WTC11 (cell line): Measurements from ENCODE around the gene TWF2. TPM values are rescaled to one million over a fixed set of nuclear protein-coding genes. Genes with fewer than 3 reads are reported as not detected.

ENCODE experiments used
- ATAC-seq: fragments of 200-7000 bp; cut with Tn5 transposase; 2 replicates; pipeline ENCODE4 v1.10.0; 2021; ENCODE audit warnings: mild to moderate bottlenecking, moderate library complexity
- CTCF ChIA-PET: fragments of 300-600 bp; sonication (Branson Sonifier 250); formaldehyde crosslinking; loops from one replicate; lab custom pipeline; 2021; ENCODE audit warnings: antibody characterized with exemption; lab: Charles Lee
- POLR2A ChIA-PET: fragments of 350-600 bp; sonication (Branson Sonifier 250); formaldehyde crosslinking; loops from one replicate; lab custom pipeline; 2021; ENCODE audit warnings: antibody characterized with exemption; lab: Charles Lee
- DNase-seq: peaks from one replicate; pipeline ENCODE4 v3.0.0; 2021; ENCODE audit warnings: low spot score
- H3K27ac Mint-ChIP-seq: 2 replicates; pipeline ENCODE4 v1.8.0; 2021; ENCODE audit warnings: mixed read lengths
- H3K27me3 Mint-ChIP-seq: 2 replicates; pipeline ENCODE4 v1.8.0; 2021; ENCODE audit warnings: low read depth, mild to moderate bottlenecking, moderate library complexity, mixed read lengths
- H3K36me3 Mint-ChIP-seq: 2 replicates; pipeline ENCODE4 v1.8.0; 2021; ENCODE audit warnings: mixed read lengths
- H3K4me1 Mint-ChIP-seq: 2 replicates; pipeline ENCODE4 v1.8.0; 2022; ENCODE audit warnings: mixed read lengths
- H3K4me3 Mint-ChIP-seq: 2 replicates; pipeline ENCODE4 v1.8.0; 2021; ENCODE audit warnings: mild to moderate bottlenecking, moderate library complexity, mixed read lengths
- H3K9me3 Mint-ChIP-seq: 2 replicates; pipeline ENCODE4 v1.8.0; 2021; ENCODE audit warnings: mixed read lengths
- ARID4B ChIP-seq: sonication (generic); formaldehyde crosslinking; IDR thresholded peaks from 2 replicates; pipeline ENCODE4 v1.8.0; 2023; ENCODE audit warnings: missing genetic modification reagents, mild to moderate bottlenecking, borderline replicate concordance
- CREB1 ChIP-seq: sonication (generic); formaldehyde crosslinking; IDR thresholded peaks from 2 replicates; pipeline ENCODE4 v1.8.0; 2023; ENCODE audit warnings: mild to moderate bottlenecking, missing genetic modification reagents
- E2F1 ChIP-seq: sonication (generic); formaldehyde crosslinking; IDR thresholded peaks from 2 replicates; pipeline ENCODE4 v1.8.0; 2022; ENCODE audit warnings: mild to moderate bottlenecking, missing genetic modification reagents
- E2F4 ChIP-seq: sonication (generic); formaldehyde crosslinking; IDR thresholded peaks from 2 replicates; pipeline ENCODE4 v1.8.1; 2022; ENCODE audit warnings: low read depth, mild to moderate bottlenecking, moderate library complexity, missing genetic modification reagents, borderline replicate concordance
- EMX1 ChIP-seq: fragments of 250-450 bp; sonication (Bioruptor Pico); IDR thresholded peaks from 2 replicates; pipeline ENCODE4 v1.8.0; 2021; ENCODE audit warnings: mild to moderate bottlenecking
- FOXP4 ChIP-seq: sonication (generic); formaldehyde crosslinking; IDR thresholded peaks from 2 replicates; pipeline ENCODE4 v1.8.0; 2022; ENCODE audit warnings: mild to moderate bottlenecking, missing genetic modification reagents
- GABPB1 ChIP-seq: sonication (generic); formaldehyde crosslinking; IDR thresholded peaks from 2 replicates; pipeline ENCODE4 v1.8.1; 2023; ENCODE audit warnings: mild to moderate bottlenecking, missing genetic modification reagents
- HMGA2 ChIP-seq: fragments of 250-450 bp; sonication (Bioruptor Pico); IDR thresholded peaks from 2 replicates; pipeline ENCODE4 v1.4.0; 2021; ENCODE audit warnings: mild to moderate bottlenecking, moderate library complexity
- RELA ChIP-seq: sonication (generic); formaldehyde crosslinking; IDR thresholded peaks from 2 replicates; pipeline ENCODE4 v1.8.1; 2022; ENCODE audit warnings: missing genetic modification reagents, mild to moderate bottlenecking, borderline replicate concordance
- SP1 ChIP-seq: sonication (generic); formaldehyde crosslinking; conservative IDR thresholded peaks from 2 replicates; pipeline ENCODE4 v1.8.1; 2022; ENCODE audit warnings: missing genetic modification reagents
- TCF7 ChIP-seq: sonication (generic); formaldehyde crosslinking; IDR thresholded peaks from 2 replicates; pipeline ENCODE4 v1.8.0; 2022; ENCODE audit warnings: mild to moderate bottlenecking, low read depth, missing genetic modification reagents, moderate library complexity
- TEAD4 ChIP-seq: sonication (generic); formaldehyde crosslinking; IDR thresholded peaks from 2 replicates; pipeline ENCODE4 v1.8.0; 2022; ENCODE audit warnings: mild to moderate bottlenecking, missing genetic modification reagents
- ZMAT4 ChIP-seq: fragments of 250-450 bp; sonication (Bioruptor Pico); IDR thresholded peaks from 2 replicates; pipeline ENCODE4 v1.9.0; 2021; ENCODE audit warnings: mild to moderate bottlenecking
- ZNF281 ChIP-seq: sonication (generic); formaldehyde crosslinking; IDR thresholded peaks from 2 replicates; pipeline ENCODE4 v1.8.0; 2023; ENCODE audit warnings: mild to moderate bottlenecking, missing genetic modification reagents
- ZNF396 ChIP-seq: fragments of 250-450 bp; sonication (Bioruptor Pico); IDR thresholded peaks from 2 replicates; pipeline ENCODE4 v1.8.0; 2021; ENCODE audit warnings: mild to moderate bottlenecking, moderate library complexity, borderline replicate concordance
- ZNF512 ChIP-seq: sonication (generic); formaldehyde crosslinking; IDR thresholded peaks from 2 replicates; pipeline ENCODE4 v1.8.1; 2022; ENCODE audit warnings: missing genetic modification reagents, borderline replicate concordance
- ZNF671 ChIP-seq: fragments of 250-450 bp; sonication (Bioruptor Pico); IDR thresholded peaks from 2 replicates; pipeline ENCODE4 v1.8.0; 2021; ENCODE audit warnings: mild to moderate bottlenecking
- total RNA-seq: library from RNA; stranded (reverse); gene quantifications from 3 replicates; pipeline ENCODE4 v1.2.3, GENCODE V29; 2021

Gene TWF2
- total RNA-seq, 1 experiment from 2014 or later: 71.1 TPM

GRCh38 chr3:52183786-52184445 lies 55.0 kb downstream of the TWF2 start:
- no peak for ATAC-seq
- peaks cover 5% of the 10 kb centered on the region; the same call in 1 of the 2 replicates for H3K4me1 Mint-ChIP-seq
- H3K9me3 Mint-ChIP-seq: peaks cover 3% of the 10 kb centered on the region; the same call in 1 of the 2 replicates
- H3K27ac Mint-ChIP-seq: no peak overlapping the region
- ChIA-PET CTCF (interaction anchor here (1.0 to 1.2 kb wide), 4 partner anchors 13 to 201 kb away, joined by 3 to 4 read pairs (median 4); no protein-coding TSS in a partner anchor), POLR2A (no interaction called here)
- H3K36me3 Mint-ChIP-seq: no peaks in the 10 kb centered on the region
- TF ChIP-seq ZNF281 (CRISPR knock-in tag) (no peak), ZNF396 (no peak), E2F1 (CRISPR knock-in tag) (no peak), ZMAT4 (no peak), CREB1 (CRISPR knock-in tag) (no peak), ARID4B (CRISPR knock-in tag) (no peak), TEAD4 (no peak), EMX1 (CRISPR knock-in tag) (no peak), E2F4 (CRISPR knock-in tag) (no peak), ZNF512 (CRISPR knock-in tag) (no peak), RELA (no peak), TCF7 (no peak), ZNF671 (CRISPR knock-in tag) (no peak), SP1 (CRISPR knock-in tag) (no peak), FOXP4 (CRISPR knock-in tag) (no peak), HMGA2 (CRISPR knock-in tag) (no peak), GABPB1 (CRISPR knock-in tag) (no peak)
- no peak for DNase-seq
- no peaks in the 10 kb centered on the region for H3K27me3 Mint-ChIP-seq
- H3K4me3 Mint-ChIP-seq: no peak overlapping the region
